GM23338 (cell line): Measurements from ENCODE around the gene FOCAD. TPM values are rescaled to one million over a fixed set of nuclear protein-coding genes. Genes with fewer than 3 reads are reported as not detected.

Source experiments
- ATAC-seq: fragments of 200-7000 bp; cut with Tn5 transposase; 3 replicates; pipeline ENCODE4 v1.9.1; 2020
- DNase-seq: peaks from one replicate; pipeline ENCODE4 v3.0.0-alpha.2; 2015; ENCODE audit warnings: low spot score
- H2AFZ ChIP-seq: fragments of 200-600 bp; sonication (generic); 2 replicates; pipeline ENCODE4 v1.8.0; 2016; ENCODE audit warnings: antibody characterized with exemption, mild to moderate bottlenecking, moderate library complexity
- H3F3A ChIP-seq: fragments of 200-600 bp; sonication (generic); replicated peaks from 2 replicates; pipeline ENCODE4 v1.8.0; 2017; ENCODE audit warnings: antibody characterized with exemption, mixed run types, low read depth
- H3K27ac ChIP-seq: fragments of 200-600 bp; sonication (generic); 2 replicates; pipeline ENCODE4 v1.6.1; 2016; ENCODE audit warnings: low read depth
- H3K27me3 ChIP-seq: fragments of 200-600 bp; sonication (generic); 2 replicates; pipeline ENCODE4 v1.8.0; 2016; ENCODE audit warnings: mild to moderate bottlenecking, mixed run types, moderate library complexity; ENCODE audit not compliant: insufficient read depth
- H3K36me3 ChIP-seq: fragments of 200-600 bp; sonication (generic); 2 replicates; pipeline ENCODE4 v1.8.0; 2016; ENCODE audit warnings: mild to moderate bottlenecking; ENCODE audit not compliant: insufficient read depth
- H3K4me1 ChIP-seq: fragments of 200-600 bp; sonication (generic); 2 replicates; pipeline ENCODE4 v1.8.0; 2016; ENCODE audit warnings: mild to moderate bottlenecking, moderate library complexity; ENCODE audit not compliant: insufficient read depth
- H3K4me2 ChIP-seq: fragments of 200-600 bp; sonication (generic); 2 replicates; pipeline ENCODE4 v1.7.1; 2017; ENCODE audit warnings: mixed run types
- H3K4me3 ChIP-seq: fragments of 200-600 bp; sonication (generic); 2 replicates; pipeline ENCODE4 v1.6.1; 2016; ENCODE audit warnings: mixed run types
- H3K79me2 ChIP-seq: fragments of 200-600 bp; sonication (generic); replicated peaks from 2 replicates; pipeline ENCODE4 v1.8.0; 2017; ENCODE audit warnings: mild to moderate bottlenecking; ENCODE audit not compliant: insufficient read depth
- H3K9me2 ChIP-seq: fragments of 200-600 bp; sonication (generic); 2 replicates; pipeline ENCODE4 v1.8.0; 2017; ENCODE audit not compliant: insufficient read depth
- H4K20me1 ChIP-seq: fragments of 200-600 bp; sonication (generic); replicated peaks from 2 replicates; pipeline ENCODE4 v1.8.0; 2017; ENCODE audit warnings: mild to moderate bottlenecking; ENCODE audit not compliant: insufficient read depth
- H3K27ac Mint-ChIP-seq: 2 replicates; pipeline ENCODE4 v1.8.0; 2020; ENCODE audit warnings: inconsistent platforms, mild to moderate bottlenecking, moderate library complexity, mixed read lengths
- H3K27me3 Mint-ChIP-seq: 3 replicates; pipeline ENCODE4 v1.8.0; 2022; ENCODE audit warnings: low read depth, mild to moderate bottlenecking, moderate library complexity, mixed read lengths, inconsistent platforms; ENCODE audit not compliant: insufficient read depth, poor library complexity
- H3K36me3 Mint-ChIP-seq: 3 replicates; pipeline ENCODE4 v1.8.0; 2021; ENCODE audit warnings: low read depth, mild to moderate bottlenecking, inconsistent platforms, moderate library complexity, mixed read lengths
- H3K4me1 Mint-ChIP-seq: 3 replicates; pipeline ENCODE4 v1.8.0; 2020; ENCODE audit warnings: mild to moderate bottlenecking, inconsistent platforms, mixed read lengths
- H3K4me3 Mint-ChIP-seq: 3 replicates; pipeline ENCODE4 v1.8.0; 2021; ENCODE audit warnings: moderate library complexity, mild to moderate bottlenecking, inconsistent platforms, mixed read lengths
- H3K9me3 Mint-ChIP-seq: 3 replicates; pipeline ENCODE4 v1.8.0; 2020; ENCODE audit warnings: moderate library complexity, mild to moderate bottlenecking, inconsistent platforms, mixed read lengths
- POLR2AphosphoS5 ChIP-seq: IDR thresholded peaks from 2 replicates; pipeline ENCODE4 v1.6.1; 2016; ENCODE audit warnings: antibody characterized with exemption, low read depth
- polyA plus RNA-seq: library from polyadenylated mRNA; unstranded; fragments of >200 nt; fragmentation: Nextera tagmentation; extraction: Ambion mirVana; gene quantifications from 2 replicates; pipeline ENCODE4 v1.2.1, GENCODE V29; 2016
- total RNA-seq: library from RNA; depleted of rRNA; stranded (reverse); fragments of >200 nt; shearing (Covaris generic); gene quantifications from 2 replicates; pipeline ENCODE4 v1.2.3, GENCODE V29; 2014
- TF ChIP-seq, protein P1 (sequence below): fragments of 250-450 bp; sonication (Bioruptor Pico); IDR thresholded peaks from 2 replicates; pipeline ENCODE4 v1.5.0; 2020; ENCODE audit warnings: mild to moderate bottlenecking, moderate library complexity

The FOCAD gene
- total and polyA plus RNA-seq, 2 experiments from 2014 or later: 13.7 to 66.5 TPM

DNA sequence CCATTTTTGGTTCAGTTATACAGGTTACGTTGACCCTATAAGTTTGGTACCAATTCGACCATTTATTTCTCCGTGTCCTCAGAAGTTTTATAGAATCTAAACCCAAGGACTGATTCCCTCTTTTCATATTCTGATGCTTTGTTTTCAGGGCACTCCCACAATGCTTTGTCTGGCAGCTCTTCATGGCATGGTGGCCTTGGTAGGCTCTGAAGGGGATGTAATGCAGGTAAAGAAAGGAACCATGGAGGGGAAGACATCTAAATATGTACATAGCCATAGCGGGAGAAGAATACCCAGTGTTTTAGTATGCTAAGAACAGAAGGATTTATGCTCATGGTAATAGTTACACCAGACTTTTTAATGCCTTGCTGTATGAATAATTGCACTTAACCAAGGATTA lies 264.6 kb downstream of the FOCAD start:
- H3K4me3 ChIP-seq: no peak overlapping the region
- peak; percentile 97 for ATAC-seq
- H3K4me1 Mint-ChIP-seq: peaks cover 49% of the 10 kb centered on the region

More for the DNA sequence above, 264.6 kb downstream of the FOCAD start:
- no peak overlapping the region for H2AFZ ChIP-seq
- H3K36me3 Mint-ChIP-seq: peaks cover 19% of the 10 kb centered on the region
- DNase-seq: peak; percentile 37
- no peaks in the 10 kb centered on the region for H3K9me3 Mint-ChIP-seq
- H3K27me3 Mint-ChIP-seq: peaks cover 1% of the 10 kb centered on the region
- no peaks in the 10 kb centered on the region for H3K27me3 ChIP-seq
- no peaks in the 10 kb centered on the region for H3K9me2 ChIP-seq
- TF ChIP-seq, protein P1, sequence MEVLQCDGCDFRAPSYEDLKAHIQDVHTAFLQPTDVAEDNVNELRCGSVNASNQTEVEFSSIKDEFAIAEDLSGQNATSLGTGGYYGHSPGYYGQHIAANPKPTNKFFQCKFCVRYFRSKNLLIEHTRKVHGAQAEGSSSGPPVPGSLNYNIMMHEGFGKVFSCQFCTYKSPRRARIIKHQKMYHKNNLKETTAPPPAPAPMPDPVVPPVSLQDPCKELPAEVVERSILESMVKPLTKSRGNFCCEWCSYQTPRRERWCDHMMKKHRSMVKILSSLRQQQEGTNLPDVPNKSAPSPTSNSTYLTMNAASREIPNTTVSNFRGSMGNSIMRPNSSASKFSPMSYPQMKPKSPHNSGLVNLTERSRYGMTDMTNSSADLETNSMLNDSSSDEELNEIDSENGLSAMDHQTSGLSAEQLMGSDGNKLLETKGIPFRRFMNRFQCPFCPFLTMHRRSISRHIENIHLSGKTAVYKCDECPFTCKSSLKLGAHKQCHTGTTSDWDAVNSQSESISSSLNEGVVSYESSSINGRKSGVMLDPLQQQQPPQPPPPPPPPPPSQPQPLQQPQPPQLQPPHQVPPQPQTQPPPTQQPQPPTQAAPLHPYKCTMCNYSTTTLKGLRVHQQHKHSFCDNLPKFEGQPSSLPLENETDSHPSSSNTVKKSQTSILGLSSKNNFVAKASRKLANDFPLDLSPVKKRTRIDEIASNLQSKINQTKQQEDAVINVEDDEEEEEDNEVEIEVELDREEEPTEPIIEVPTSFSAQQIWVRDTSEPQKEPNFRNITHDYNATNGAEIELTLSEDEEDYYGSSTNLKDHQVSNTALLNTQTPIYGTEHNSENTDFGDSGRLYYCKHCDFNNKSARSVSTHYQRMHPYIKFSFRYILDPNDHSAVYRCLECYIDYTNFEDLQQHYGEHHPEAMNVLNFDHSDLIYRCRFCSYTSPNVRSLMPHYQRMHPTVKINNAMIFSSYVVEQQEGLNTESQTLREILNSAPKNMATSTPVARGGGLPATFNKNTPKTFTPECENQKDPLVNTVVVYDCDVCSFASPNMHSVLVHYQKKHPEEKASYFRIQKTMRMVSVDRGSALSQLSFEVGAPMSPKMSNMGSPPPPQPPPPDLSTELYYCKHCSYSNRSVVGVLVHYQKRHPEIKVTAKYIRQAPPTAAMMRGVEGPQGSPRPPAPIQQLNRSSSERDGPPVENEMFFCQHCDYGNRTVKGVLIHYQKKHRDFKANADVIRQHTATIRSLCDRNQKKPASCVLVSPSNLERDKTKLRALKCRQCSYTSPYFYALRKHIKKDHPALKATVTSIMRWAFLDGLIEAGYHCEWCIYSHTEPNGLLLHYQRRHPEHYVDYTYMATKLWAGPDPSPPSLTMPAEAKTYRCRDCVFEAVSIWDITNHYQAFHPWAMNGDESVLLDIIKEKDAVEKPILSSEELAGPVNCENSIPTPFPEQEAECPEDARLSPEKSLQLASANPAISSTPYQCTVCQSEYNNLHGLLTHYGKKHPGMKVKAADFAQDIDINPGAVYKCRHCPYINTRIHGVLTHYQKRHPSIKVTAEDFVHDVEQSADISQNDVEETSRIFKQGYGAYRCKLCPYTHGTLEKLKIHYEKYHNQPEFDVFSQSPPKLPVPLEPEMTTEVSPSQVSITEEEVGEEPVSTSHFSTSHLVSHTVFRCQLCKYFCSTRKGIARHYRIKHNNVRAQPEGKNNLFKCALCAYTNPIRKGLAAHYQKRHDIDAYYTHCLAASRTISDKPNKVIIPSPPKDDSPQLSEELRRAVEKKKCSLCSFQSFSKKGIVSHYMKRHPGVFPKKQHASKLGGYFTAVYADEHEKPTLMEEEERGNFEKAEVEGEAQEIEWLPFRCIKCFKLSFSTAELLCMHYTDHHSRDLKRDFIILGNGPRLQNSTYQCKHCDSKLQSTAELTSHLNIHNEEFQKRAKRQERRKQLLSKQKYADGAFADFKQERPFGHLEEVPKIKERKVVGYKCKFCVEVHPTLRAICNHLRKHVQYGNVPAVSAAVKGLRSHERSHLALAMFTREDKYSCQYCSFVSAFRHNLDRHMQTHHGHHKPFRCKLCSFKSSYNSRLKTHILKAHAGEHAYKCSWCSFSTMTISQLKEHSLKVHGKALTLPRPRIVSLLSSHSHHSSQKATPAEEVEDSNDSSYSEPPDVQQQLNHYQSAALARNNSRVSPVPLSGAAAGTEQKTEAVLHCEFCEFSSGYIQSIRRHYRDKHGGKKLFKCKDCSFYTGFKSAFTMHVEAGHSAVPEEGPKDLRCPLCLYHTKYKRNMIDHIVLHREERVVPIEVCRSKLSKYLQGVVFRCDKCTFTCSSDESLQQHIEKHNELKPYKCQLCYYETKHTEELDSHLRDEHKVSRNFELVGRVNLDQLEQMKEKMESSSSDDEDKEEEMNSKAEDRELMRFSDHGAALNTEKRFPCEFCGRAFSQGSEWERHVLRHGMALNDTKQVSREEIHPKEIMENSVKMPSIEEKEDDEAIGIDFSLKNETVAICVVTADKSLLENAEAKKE: peak; percentile 96
- no peak for TF ChIP-seq POLR2AphosphoS5
- H3K36me3 ChIP-seq: no peaks in the 10 kb centered on the region
- H3K4me1 ChIP-seq: peaks cover 29% of the 10 kb centered on the region
- H3K4me3 Mint-ChIP-seq: peak overlapping the region; percentile 47
- H3F3A ChIP-seq: no peaks in the 10 kb centered on the region
- H3K4me2 ChIP-seq: peak overlapping the region; percentile 12; the same call in 1 of the 2 replicates
- H3K27ac Mint-ChIP-seq: peak overlapping the region; percentile 85
- no peak overlapping the region for H3K27ac ChIP-seq
- no peaks in the 10 kb centered on the region for H4K20me1 ChIP-seq
- H3K79me2 ChIP-seq: no peaks in the 10 kb centered on the region
